Stimulated activated CD8-positive, alpha-beta memory T cell treated with anti-CD3 and anti-CD28 coated beads, Interleukin-4, amount 100 ng/mL, for 48 hours (primary cell): Measurements from ENCODE around the gene CFDP1.
A peak's percentile ranks its signal among the peaks of the same experiment; 100 is the strongest.

Experiments used
- DNase-seq: peaks from one replicate; pipeline ENCODE4 v3.0.0-alpha.2; 2020

The CFDP1 gene

GRCh38 chr16:75402821-75403475 is 30.4 kb downstream of the CFDP1 start:
- no peak for DNase-seq

GRCh38 chr16:75402159-75402820 is 31.0 kb downstream of the CFDP1 start:
- no peak for DNase-seq

- no peak for DNase-seq
These were observed 31.6 kb downstream of the CFDP1 start for GRCh38 chr16:75401691-75402090.

GRCh38 chr16:75398333-75398732 is 35.0 kb downstream of the CFDP1 start:
- DNase-seq: no peak

GRCh38 chr16:75394941-75395340 is 38.4 kb downstream of the CFDP1 start:
- no peak for DNase-seq

- DNase-seq: no peak
These were observed 40.4 kb downstream of the CFDP1 start for GRCh38 chr16:75392906-75393305.

- DNase-seq: no peak
These were observed 42.2 kb downstream of the CFDP1 start for GRCh38 chr16:75390926-75391653.

GRCh38 chr16:75389096-75389690 is 44.1 kb downstream of the CFDP1 start:
- no peak for DNase-seq

GRCh38 chr16:75387951-75388350 is 45.4 kb downstream of the CFDP1 start:
- DNase-seq: no peak

GRCh38 chr16:75385507-75386152 is 47.7 kb downstream of the CFDP1 start:
- DNase-seq: no peak

- DNase-seq: no peak
These were observed 50.2 kb downstream of the CFDP1 start for GRCh38 chr16:75383141-75383540.

GRCh38 chr16:75382611-75383010 is 50.7 kb downstream of the CFDP1 start:
- no peak for DNase-seq

- DNase-seq: no peak
These were observed 52.4 kb downstream of the CFDP1 start for GRCh38 chr16:75380870-75381269.

GRCh38 chr16:75379911-75380847 is 53.1 kb downstream of the CFDP1 start:
- peak; percentile 37 for DNase-seq

GRCh38 chr16:75379339-75379738 is 54.0 kb downstream of the CFDP1 start:
- DNase-seq: no peak

- DNase-seq: no peak
These were observed 54.7 kb downstream of the CFDP1 start for GRCh38 chr16:75378616-75379015.

- no peak for DNase-seq
These were observed 55.4 kb downstream of the CFDP1 start for GRCh38 chr16:75377729-75378386.

- DNase-seq: no peak
These were observed 56.7 kb downstream of the CFDP1 start for GRCh38 chr16:75376475-75377161.

GRCh38 chr16:75374388-75374787 is 58.9 kb downstream of the CFDP1 start:
- DNase-seq: no peak

GRCh38 chr16:75372236-75372856 is 61.0 kb downstream of the CFDP1 start:
- no peak for DNase-seq
